ENCODE results near the gene HSP90B1. TPM values are rescaled to one million over a fixed set of nuclear protein-coding genes. Genes with fewer than 3 reads are reported as not detected.

Gene HSP90B1
- total and polyA plus RNA-seq, 9 of the 15 experiments (the other 6 are each of a cell fraction or from before 2014, with no cell fraction given): 196 to 719 (median 557) TPM

DNA sequence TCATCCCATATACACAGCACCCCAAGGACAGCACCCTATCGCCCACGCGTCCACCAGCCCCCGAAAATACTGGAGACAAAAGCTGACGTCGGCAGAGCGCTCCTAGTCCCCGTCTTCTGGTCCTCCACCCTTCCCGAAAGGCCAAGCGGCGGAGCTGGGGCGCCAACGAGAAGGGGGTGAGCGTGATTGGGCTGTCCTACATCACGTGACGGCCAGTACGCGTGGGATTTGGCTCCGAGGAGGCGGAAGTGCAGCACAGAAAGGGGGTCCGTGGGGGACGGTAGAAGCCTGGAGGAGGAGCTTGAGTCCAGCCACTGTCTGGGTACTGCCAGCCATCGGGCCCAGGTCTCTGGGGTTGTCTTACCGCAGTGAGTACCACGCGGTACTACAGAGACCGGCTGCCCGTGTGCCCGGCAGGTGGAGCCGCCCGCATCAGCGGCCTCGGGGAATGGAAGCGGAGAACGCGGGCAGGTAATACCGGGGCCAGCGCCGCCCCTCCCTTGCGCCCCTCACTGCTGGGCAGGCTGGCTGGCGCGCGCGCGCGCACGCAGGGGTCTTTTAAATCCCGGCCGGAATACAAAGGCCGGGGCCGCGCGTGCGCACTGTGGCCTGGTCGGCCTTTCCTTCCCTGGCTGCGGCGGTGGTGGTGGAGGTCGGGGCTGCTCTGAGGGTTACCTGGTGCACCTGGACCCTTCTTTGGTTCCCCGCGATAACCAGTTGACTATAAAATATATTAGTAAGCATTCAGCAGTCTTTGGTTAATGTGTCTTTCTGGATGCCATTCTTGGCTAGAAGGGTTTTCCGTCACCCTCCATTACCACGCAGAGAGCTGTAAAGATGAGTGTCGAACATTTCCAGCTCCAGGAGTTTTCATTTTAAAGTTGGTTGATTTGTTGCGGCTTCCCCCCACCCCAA, 35.6 kb downstream of the HSP90B1 start, which contains the start of gene TDG (continued):
- TF ChIP-seq, protein P1, sequence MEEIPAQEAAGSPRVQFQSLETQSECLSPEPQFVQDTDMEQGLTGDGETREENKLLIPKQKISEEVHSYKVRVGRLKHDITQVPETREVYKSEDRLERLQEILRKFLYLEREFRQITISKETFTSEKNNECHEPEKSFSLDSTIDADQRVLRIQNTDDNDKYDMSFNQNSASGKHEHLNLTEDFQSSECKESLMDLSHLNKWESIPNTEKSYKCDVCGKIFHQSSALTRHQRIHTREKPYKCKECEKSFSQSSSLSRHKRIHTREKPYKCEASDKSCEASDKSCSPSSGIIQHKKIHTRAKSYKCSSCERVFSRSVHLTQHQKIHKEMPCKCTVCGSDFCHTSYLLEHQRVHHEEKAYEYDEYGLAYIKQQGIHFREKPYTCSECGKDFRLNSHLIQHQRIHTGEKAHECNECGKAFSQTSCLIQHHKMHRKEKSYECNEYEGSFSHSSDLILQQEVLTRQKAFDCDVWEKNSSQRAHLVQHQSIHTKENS (CRISPR knock-in tag; IDR thresholded peaks at IDR 0.05): no peak
- TF ChIP-seq ZNF121 (CRISPR knock-in tag; conservative IDR thresholded peaks at IDR 0.05) (no peak), PURB (CRISPR knock-in tag; IDR thresholded peaks at IDR 0.05; ENCODE audit: low read depth) (no peak), SIN3B (IDR thresholded peaks at IDR 0.05; ENCODE audit: low read depth) (peak; percentile 90)
- TF ChIP-seq, protein P2, sequence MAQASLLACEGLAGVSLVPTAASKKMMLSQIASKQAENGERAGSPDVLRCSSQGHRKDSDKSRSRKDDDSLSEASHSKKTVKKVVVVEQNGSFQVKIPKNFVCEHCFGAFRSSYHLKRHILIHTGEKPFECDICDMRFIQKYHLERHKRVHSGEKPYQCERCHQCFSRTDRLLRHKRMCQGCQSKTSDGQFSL (CRISPR knock-in tag; IDR thresholded peaks at IDR 0.05): no peak
- TF ChIP-seq, protein P2 (tag; IDR thresholded peaks at IDR 0.05): no peak
- TF ChIP-seq, protein P3, sequence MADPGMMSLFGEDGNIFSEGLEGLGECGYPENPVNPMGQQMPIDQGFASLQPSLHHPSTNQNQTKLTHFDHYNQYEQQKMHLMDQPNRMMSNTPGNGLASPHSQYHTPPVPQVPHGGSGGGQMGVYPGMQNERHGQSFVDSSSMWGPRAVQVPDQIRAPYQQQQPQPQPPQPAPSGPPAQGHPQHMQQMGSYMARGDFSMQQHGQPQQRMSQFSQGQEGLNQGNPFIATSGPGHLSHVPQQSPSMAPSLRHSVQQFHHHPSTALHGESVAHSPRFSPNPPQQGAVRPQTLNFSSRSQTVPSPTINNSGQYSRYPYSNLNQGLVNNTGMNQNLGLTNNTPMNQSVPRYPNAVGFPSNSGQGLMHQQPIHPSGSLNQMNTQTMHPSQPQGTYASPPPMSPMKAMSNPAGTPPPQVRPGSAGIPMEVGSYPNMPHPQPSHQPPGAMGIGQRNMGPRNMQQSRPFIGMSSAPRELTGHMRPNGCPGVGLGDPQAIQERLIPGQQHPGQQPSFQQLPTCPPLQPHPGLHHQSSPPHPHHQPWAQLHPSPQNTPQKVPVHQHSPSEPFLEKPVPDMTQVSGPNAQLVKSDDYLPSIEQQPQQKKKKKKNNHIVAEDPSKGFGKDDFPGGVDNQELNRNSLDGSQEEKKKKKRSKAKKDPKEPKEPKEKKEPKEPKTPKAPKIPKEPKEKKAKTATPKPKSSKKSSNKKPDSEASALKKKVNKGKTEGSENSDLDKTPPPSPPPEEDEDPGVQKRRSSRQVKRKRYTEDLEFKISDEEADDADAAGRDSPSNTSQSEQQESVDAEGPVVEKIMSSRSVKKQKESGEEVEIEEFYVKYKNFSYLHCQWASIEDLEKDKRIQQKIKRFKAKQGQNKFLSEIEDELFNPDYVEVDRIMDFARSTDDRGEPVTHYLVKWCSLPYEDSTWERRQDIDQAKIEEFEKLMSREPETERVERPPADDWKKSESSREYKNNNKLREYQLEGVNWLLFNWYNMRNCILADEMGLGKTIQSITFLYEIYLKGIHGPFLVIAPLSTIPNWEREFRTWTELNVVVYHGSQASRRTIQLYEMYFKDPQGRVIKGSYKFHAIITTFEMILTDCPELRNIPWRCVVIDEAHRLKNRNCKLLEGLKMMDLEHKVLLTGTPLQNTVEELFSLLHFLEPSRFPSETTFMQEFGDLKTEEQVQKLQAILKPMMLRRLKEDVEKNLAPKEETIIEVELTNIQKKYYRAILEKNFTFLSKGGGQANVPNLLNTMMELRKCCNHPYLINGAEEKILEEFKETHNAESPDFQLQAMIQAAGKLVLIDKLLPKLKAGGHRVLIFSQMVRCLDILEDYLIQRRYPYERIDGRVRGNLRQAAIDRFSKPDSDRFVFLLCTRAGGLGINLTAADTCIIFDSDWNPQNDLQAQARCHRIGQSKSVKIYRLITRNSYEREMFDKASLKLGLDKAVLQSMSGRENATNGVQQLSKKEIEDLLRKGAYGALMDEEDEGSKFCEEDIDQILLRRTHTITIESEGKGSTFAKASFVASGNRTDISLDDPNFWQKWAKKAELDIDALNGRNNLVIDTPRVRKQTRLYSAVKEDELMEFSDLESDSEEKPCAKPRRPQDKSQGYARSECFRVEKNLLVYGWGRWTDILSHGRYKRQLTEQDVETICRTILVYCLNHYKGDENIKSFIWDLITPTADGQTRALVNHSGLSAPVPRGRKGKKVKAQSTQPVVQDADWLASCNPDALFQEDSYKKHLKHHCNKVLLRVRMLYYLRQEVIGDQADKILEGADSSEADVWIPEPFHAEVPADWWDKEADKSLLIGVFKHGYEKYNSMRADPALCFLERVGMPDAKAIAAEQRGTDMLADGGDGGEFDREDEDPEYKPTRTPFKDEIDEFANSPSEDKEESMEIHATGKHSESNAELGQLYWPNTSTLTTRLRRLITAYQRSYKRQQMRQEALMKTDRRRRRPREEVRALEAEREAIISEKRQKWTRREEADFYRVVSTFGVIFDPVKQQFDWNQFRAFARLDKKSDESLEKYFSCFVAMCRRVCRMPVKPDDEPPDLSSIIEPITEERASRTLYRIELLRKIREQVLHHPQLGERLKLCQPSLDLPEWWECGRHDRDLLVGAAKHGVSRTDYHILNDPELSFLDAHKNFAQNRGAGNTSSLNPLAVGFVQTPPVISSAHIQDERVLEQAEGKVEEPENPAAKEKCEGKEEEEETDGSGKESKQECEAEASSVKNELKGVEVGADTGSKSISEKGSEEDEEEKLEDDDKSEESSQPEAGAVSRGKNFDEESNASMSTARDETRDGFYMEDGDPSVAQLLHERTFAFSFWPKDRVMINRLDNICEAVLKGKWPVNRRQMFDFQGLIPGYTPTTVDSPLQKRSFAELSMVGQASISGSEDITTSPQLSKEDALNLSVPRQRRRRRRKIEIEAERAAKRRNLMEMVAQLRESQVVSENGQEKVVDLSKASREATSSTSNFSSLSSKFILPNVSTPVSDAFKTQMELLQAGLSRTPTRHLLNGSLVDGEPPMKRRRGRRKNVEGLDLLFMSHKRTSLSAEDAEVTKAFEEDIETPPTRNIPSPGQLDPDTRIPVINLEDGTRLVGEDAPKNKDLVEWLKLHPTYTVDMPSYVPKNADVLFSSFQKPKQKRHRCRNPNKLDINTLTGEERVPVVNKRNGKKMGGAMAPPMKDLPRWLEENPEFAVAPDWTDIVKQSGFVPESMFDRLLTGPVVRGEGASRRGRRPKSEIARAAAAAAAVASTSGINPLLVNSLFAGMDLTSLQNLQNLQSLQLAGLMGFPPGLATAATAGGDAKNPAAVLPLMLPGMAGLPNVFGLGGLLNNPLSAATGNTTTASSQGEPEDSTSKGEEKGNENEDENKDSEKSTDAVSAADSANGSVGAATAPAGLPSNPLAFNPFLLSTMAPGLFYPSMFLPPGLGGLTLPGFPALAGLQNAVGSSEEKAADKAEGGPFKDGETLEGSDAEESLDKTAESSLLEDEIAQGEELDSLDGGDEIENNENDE (IDR thresholded peaks at IDR 0.05; ENCODE audit: low read depth, low read length): no peak
- TF ChIP-seq, protein P4, sequence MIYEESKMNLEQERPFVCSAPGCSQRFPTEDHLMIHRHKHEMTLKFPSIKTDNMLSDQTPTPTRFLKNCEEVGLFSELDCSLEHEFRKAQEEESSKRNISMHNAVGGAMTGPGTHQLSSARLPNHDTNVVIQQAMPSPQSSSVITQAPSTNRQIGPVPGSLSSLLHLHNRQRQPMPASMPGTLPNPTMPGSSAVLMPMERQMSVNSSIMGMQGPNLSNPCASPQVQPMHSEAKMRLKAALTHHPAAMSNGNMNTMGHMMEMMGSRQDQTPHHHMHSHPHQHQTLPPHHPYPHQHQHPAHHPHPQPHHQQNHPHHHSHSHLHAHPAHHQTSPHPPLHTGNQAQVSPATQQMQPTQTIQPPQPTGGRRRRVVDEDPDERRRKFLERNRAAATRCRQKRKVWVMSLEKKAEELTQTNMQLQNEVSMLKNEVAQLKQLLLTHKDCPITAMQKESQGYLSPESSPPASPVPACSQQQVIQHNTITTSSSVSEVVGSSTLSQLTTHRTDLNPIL (CRISPR knock-in tag; IDR thresholded peaks at IDR 0.05): no peak

Data from K562 (cell line).